ENCODE measurements around the gene SLC35D1.
"Not testable (repeated sequence)": the region's sequence is repeated elsewhere in the genome, so short reads cannot be mapped to it uniquely, and the experiment has no call there.

The SLC35D1 gene

GRCh38 chr1:67053785-67054772 lies at the start of gene SLC35D1:
Gene SLC35D1 (minus strand): TSS chr1:67054148. CDS start chr1:67054013, 135 bp downstream.
- DNase-seq, result peak; percentile 61

GRCh38 chr1:67103548-67103947 lies 49.6 kb upstream of the SLC35D1 start:
- no peak for DNase-seq

- no peak for DNase-seq
Measured at GRCh38 chr1:67100833-67101232, 46.9 kb upstream of the SLC35D1 start.

- DNase-seq, result no peak
Measured at GRCh38 chr1:67097305-67097704, 43.4 kb upstream of the SLC35D1 start.

- no peak for DNase-seq
Measured at GRCh38 chr1:67094191-67094590, 40.2 kb upstream of the SLC35D1 start.

GRCh38 chr1:67089685-67090208 lies 35.8 kb upstream of the SLC35D1 start:
- no peak for DNase-seq

GRCh38 chr1:67088440-67088839 lies 34.5 kb upstream of the SLC35D1 start:
- DNase-seq, result no peak

GRCh38 chr1:67085326-67085725 lies 31.4 kb upstream of the SLC35D1 start:
- no peak for DNase-seq

GRCh38 chr1:67084765-67085318 lies 30.9 kb upstream of the SLC35D1 start:
- DNase-seq, result no peak

- DNase-seq, result no peak
Measured at GRCh38 chr1:67078291-67078690, 24.3 kb upstream of the SLC35D1 start.

GRCh38 chr1:67077593-67077992 lies 23.6 kb upstream of the SLC35D1 start:
- no peak for DNase-seq

- DNase-seq, result no peak
Measured at GRCh38 chr1:67072749-67073148, 18.8 kb upstream of the SLC35D1 start.

- DNase-seq, result not testable (repeated sequence)
Measured at GRCh38 chr1:67067655-67068054, 13.7 kb upstream of the SLC35D1 start.

GRCh38 chr1:67062412-67062811 lies 8.5 kb upstream of the SLC35D1 start:
- no peak for DNase-seq

- no peak for DNase-seq
Measured at GRCh38 chr1:67061266-67061665, 7.3 kb upstream of the SLC35D1 start.

- no peak for DNase-seq
Measured at GRCh38 chr1:67060811-67061218, 6.9 kb upstream of the SLC35D1 start.

- DNase-seq, result no peak
Measured at GRCh38 chr1:67059346-67059745, 5.4 kb upstream of the SLC35D1 start.

- no peak for DNase-seq
Measured at GRCh38 chr1:67058761-67059160, 4.8 kb upstream of the SLC35D1 start.

- DNase-seq, result no peak
Measured at GRCh38 chr1:67058242-67058641, 4.3 kb upstream of the SLC35D1 start.

GRCh38 chr1:67053535-67053784 lies 488 bp downstream of the SLC35D1 start:
- DNase-seq, result no peak

- DNase-seq, result no peak
Measured at GRCh38 chr1:67052741-67053534, 1.0 kb downstream of the SLC35D1 start.

- DNase-seq, result no peak
Measured at GRCh38 chr1:67051196-67051595, 2.8 kb downstream of the SLC35D1 start.

GRCh38 chr1:67044631-67045270 lies 9.2 kb downstream of the SLC35D1 start:
- DNase-seq, result no peak

Data from NCI-H1694 (cell line).